GM18517 (cell line): ENCODE results near the gene ORMDL3.
"Not testable (repeated sequence)": the region's sequence is repeated elsewhere in the genome, so short reads cannot be mapped to it uniquely, and the experiment has no call there.

Experiments
- ATAC-seq: cut with Tn5 transposase; IDR thresholded peaks from one replicate; pipeline ENCODE4 v1.9.1; 2021; ENCODE audit warnings: mild to moderate bottlenecking, moderate library complexity; ENCODE audit not compliant: unreplicated experiment

The ORMDL3 gene

GRCh38 chr17:39887078-39887477 lies 40.3 kb downstream of the ORMDL3 start:
- no peak for ATAC-seq

GRCh38 chr17:39886102-39886501 lies 41.3 kb downstream of the ORMDL3 start:
- not testable (repeated sequence) for ATAC-seq

DNA sequence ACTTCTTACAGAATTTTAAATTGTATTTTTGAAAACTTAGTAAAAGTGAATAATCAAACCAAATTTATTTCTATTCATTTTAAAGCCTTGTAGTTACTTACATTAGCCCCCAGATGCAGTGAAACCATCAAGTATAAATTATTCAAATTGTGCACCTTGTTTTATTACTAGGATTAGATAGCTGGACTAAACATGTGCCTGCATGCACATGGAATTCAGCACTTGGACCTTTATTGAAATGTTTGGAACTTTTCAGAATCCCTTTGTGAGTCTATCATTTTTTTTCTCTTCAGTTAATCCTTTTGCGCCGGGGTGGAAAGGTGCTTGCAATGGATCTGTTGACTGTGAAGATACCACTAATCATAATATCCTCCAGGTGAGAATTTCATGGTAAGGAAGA lies 54.6 kb downstream of the ORMDL3 start:
- ATAC-seq = no peak

DNA sequence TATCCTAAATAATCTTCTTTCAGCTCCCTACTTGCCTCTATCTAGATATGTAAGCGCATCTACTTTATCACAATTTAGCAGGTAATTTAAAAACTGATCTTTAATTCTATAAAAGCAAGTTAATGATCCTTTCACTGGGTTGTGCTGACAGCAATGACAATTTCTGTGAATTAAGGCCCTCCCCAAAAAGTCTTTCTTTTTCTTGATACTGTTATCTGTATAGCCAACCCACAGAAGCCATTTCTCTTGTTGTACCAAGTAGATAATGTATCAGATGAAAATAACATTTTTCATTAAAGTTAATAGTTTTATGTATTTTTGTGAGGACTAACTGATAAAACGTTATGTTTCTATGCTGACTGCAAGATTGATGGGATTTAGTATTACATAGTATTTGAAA lies 55.6 kb downstream of the ORMDL3 start:
- no peak for ATAC-seq
